Stimulated activated CD8-positive, alpha-beta memory T cell treated with anti-CD3 and anti-CD28 coated beads, Interleukin-4, amount 100 ng/mL, for 4 hours (primary cell): Measurements from ENCODE around the gene FGF10.

Source experiments
- DNase-seq, 2 donors: peaks; one replicate each; pipeline ENCODE4 v3.0.0-alpha.2; 2020; ENCODE audit warnings: low read depth in 2 of 2, low spot score in 1 of 2

The FGF10 gene

DNA sequence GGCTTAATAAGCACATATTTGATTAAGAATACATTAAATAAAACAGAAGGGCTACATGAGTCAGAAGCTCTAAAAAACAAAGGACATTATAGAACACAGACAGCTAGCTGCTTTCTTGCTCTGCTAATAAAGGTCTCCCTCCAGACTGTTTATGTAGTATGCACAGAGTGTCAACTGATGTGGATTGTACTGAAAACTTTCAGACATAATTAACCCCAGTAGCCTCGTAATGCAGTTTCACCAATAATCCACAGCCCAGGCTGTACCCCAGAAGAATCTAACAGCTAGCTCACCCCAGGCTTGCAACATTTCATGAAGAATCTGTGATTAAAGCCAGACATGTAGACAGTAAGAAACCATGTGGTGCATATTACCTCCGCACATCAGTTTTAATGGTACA, 30.8 kb downstream of the FGF10 start:
- no peak for DNase-seq

DNA sequence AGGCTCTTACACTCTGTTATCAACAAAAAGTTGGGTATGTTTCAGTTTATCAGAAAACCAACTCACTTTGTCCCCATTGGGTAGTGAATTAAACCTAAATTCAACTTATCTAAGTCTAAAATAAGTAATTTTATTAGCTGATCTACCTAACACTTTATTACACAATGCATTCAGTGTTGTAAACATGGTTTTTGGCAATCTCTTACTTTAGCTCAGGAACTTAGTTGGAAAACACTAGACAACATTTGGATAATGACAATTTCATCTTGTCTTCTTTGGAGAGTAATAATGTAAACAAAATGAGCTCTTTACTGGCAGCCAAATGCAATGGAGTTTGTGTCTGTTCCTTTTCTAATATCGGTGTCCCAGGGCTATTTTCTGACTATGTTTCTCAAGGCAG, 33.0 kb downstream of the FGF10 start:
- DNase-seq: no peak

DNA sequence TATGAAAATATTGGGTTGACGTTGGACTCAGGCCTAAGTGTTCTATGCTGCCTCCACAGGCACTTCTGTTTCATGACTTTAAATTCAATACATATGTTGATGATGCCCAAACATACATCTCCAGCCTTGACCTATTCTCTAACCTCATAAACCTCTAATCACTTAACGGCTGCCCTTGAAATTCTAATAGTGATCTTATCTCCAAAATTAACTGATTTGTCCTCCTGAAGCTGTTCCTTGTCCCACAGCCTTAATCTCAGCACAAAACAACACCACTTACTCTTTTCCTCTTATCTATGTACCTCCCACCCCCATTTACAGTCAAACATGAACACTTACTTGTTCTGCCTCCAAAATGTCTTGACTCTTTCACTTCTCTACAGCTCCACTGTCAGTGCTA, 43.3 kb downstream of the FGF10 start:
- no peak for DNase-seq

DNA sequence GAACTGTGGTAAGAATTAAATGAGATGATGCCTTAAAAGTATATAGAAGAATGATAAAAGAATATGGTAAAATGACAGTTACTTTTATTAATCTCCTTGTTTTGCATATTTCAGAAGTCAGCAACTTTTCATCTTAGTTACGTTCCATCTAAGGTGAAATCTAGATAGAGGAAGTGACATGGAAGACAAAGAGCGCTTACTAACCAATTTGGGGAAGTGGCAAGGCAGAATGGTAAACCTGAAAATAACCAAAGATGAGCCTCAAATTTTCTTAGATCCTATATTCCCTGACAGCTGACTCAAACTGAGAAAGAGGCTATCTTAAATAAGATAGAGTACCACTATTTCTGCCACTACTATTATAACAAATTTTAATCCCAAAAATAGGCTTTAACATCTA, 52.5 kb downstream of the FGF10 start:
- no peak for DNase-seq

DNA sequence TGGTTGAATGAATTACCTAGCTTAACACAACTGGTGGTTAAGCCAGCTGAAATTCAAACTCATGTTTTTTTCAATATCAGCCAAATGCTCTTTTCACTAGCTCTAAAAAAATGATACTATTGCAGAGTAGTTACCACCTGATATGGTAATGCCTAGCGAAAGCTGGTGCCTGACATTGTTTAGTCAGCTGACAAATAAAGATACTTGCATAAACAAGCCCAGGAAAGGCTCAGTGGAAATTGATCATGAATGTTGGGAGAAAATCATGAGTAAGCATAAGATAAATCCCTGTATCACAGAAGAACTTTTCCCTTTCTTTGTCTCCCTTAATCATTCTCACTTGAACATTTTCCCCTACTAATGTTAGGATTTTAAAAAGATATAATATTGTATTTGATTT, 54.6 kb downstream of the FGF10 start:
- no peak for DNase-seq

DNA sequence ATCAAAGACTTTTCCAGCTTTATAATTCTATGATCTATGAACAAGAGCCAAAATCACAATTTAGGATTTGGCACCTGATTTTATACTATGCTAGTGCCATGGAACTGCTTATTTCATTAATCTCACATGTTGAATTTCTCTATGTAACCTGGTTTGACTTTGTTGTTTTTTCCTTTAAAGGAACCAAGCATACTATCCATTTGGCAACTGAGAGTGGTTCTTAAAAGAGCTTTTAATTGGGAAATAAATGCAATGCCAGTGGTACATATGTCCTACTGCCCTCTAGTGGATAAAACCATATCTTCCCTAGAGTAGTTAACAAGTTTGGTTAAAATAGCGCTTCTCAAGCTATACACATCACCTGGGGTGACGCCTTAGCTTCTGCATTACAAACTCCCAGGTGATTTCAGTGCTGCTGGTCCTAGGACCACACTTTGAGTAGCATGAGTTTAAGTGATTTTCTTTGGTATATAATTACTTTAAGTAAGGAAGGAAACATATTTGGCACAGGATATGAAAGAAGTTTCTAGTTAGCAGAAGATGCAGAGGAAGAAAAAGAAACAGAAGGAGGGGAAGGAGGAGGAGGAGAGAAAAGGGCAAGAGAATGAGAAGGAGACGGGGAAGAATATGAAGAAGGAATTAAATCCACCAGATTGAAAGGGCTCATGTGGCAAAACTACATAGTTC, 56.8 kb downstream of the FGF10 start:
- no peak for DNase-seq

DNA sequence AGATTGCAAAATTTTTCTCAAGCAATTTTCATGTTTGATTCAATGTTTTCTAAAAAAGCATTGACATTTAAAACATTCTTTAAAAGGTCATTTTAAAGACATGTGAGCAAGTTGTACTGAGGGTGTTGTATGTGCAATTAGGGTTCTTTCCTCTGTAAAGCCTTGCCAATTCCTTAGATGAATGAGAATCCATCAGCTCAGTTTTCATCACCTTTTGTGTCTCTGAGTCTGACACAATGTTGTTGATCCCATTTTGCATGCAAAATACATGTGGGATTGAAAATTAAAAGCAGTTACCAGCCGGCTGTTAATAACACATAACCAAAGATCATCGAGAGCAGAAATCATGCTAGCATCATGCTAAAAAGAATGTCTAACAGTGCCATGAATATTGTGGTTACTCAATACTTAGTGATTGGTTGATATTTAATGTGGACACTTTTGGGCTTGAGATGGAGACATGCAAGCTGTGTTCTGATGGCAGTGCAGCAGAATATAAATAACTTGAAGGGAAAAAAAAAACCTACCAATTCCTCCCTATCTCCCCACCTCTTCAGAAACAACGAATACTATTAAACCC, 57.7 kb downstream of the FGF10 start:
- DNase-seq: no peak

DNA sequence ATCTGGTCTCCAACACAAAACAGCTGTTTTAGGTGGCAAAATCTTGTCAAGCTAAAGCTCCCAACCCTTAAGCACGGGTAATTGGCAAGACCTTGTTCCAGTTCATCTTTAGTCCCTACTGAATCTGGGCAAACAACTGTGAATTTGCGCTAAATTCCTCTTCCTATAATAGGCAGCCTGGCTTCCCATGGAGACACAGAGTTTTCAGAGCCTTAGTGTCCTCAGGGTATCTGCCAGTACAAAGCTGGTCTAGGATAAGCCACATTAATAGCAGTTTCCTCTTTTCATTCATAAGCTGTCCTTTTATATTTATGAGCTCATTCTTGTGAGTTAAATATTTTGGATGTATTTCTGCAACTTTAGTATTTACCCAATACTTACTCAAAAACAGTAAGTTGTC, 59.5 kb downstream of the FGF10 start:
- DNase-seq: no peak

DNA sequence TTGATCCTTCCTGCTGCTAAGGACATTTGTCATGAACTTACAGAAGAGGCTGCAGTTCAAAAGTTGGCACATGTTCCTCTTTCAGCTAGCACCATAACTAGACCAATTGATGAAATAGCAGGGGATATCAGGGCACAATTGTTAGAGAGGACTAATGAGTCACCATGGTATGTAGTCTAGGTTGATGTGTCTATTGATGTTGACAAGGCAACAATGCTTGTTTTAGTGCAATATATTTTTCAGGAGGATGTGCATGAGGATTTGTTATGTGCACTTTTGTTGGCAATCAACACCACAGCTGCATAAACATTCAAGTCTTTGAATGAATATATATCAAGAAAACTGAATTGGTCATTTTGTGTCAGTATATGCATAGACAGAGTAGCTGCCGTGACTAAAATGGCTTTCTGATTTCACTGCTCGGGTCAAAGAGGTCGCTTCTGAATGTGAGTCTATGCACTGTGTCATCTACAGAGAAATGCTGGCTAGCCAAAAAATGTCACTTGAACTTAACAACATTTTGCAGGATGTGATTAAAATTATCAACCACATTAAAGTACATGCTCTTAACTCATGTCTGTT, 68.0 kb downstream of the FGF10 start:
- DNase-seq: no peak

DNA sequence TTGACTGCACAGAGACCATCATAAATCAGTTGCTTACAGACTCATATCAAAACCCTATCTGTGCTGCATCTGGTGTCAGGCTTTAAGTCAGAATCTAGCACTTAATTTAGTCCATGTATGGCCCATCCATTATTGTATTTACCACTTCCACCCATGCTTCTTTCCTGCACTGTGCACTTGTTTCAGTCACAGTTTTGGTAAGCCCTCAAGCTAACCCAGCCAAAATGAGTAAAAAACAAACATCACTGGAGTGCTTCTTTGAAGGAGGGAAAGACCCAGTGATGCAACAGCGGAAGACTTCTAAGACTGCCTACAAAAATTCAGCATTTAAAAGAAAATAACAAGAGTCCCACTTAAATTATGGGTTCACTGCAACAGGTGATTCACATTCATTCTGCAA, 69.0 kb downstream of the FGF10 start:
- DNase-seq: no peak

DNA sequence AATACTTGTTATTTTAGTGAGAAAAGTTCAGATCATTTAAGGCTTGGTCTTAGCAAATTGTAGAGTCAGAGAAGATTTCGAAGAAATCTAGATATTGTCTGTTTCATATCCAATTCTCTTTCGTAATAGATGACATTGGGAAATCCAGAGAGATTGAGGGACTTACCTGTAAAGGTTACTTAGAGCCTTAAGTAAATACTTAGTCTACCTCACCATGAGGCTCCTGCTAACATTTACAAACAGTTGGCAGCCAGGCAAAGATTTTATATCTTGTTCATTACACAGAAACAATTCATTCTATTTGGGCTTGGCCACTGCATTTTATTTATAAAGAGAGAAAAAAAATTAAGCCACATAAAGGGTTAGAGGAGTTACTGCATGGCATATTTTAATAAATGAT, 70.3 kb downstream of the FGF10 start:
- DNase-seq: no peak

DNA sequence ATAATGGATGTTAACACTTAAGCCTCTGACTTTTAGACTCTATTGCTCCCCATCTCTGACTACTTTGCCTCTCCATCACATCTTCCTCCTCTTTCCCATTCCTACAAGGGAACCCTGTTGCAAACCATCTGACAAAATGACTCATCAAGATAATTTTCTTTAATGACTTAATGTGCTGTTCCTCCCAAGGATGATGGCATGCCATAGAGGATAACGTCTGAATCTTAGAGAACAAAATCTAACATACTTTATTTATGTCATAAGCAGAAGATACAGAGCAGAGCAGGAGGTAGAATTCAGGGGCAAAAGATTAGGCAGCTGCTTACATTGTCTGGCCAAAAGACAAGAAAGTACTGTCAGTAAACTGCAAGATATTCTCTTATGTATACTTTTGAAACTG, 76.8 kb downstream of the FGF10 start:
- DNase-seq: no peak

DNA sequence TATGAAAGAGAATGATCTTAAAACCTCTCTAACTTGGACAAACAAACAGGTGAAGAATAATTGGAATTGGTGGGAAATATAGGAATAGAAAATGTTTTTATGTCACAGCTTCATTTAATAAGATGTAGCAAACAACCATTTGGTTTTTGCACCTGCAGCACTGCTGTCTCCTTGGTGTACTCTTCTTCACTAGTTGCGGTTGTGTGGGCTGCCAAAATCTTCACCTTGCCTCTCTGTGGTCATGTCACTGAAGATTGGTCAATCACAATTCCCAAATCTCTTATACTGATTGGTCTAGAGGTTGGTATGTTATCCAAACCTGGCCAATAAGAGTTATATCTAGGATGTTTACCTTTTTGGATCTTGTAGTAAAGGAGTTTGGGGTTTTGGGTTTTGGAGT, 88.7 kb downstream of the FGF10 start:
- no peak for DNase-seq

DNA sequence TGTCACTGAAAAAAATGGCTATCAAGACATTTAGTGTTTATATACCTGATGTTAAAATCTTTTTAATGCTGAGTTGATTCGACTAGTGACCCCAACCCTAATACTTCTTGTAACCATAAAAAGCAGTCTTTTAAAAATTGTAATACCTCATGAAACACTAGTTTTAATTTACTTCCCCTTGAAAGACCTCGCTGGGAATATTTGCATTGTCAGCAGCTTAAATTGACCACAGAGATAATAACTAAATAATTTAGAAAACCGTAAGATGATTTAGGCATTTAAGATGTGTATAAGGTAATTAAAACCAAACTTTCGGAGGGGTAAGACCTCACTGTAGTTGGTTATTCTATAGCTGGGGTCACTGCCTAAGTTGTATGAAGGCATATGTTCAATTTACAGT, 89.8 kb downstream of the FGF10 start:
- DNase-seq: no peak

DNA sequence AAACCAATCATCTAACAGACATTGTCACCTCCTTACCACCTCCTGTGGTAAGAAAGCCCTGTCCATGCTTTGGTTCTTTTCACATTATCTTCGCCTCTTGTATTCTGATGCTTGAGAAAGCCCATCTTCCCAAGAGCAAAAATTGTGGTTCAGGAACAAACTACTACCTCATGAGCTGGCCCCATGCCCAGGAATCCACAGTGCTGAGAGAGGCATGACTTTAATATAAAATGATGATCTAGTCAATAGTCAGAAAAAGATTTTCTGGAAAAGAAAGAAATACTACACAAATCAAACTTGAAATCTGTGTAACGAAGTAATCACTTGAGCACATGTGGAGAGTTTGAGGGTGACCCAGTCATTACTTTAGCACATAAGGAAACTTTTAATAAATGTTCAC, 94.7 kb downstream of the FGF10 start:
- DNase-seq: no peak

DNA sequence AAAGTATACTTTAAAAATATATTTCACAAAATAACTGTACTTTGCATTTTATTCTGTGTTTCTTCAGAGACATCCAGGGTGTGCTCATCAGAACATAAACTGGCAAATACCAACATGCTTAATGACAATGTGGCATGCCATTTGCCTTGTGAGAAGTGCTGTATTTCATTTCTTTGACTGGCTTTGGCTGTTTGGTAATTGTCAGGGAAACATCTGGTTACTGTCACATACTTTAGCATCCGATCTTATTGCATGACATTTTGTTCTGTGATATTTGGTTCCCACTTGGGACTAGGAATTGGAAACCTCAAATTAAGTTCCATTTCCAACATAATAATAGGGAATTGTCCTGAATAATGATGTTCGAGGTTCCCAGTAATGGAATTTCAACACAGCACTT, 96.5 kb downstream of the FGF10 start:
- no peak for DNase-seq

DNA sequence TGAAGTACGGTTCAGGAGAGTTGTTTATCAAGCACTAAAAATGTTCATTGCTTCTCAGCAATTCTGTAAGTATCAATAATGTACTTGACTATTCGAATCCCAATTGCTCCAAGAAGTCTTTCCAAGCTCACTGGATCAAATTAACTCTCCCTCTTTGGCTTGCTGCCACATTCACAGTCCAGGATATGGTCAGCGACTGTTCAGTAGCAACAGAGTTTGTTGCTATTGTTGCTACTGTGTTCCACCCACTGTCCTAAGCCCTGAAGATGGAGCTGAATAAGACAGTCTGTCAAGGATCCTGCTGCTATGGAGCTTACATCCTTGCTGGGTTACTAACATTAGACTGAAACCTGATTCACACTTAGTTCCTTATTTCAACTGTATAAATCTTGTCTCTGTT, 110.8 kb downstream of the FGF10 start:
- DNase-seq: no peak

DNA sequence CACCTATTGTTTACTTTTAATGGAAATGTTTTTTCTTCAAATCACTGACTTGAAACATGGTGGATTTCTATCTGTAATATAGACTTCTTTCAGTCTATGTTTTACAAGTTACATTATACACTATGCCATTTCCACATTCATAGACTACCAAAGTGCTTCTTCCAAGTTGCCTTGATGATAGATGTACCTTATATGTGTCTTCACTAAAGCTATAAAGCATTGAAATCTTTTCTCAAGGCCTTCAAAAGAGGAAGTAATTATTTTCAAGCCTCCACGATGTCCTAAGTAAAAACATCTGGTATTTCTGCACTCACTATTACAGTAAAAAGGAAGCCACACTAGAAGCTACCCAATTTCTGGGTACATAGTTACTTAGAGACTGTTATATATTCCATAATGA, 113.3 kb downstream of the FGF10 start:
- DNase-seq: no peak

DNA sequence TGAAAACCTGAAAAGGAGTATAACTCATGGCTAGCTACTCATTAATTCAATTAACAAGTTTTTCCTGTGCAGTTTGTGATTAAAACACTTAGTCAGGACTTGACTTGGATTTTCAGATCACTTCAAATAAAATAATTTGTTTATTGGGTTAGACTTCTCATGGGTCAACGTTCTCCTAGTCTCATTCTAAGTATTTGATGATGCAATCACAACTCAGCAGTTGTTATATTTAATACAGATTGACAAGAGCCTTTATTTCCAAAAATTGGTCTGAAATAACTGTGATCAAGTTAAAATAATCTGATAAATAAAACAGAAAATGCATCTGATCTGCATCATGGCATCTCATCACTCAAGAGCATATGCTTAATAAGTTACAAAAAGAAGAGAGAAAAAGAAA, 113.9 kb downstream of the FGF10 start:
- DNase-seq: no peak

DNA sequence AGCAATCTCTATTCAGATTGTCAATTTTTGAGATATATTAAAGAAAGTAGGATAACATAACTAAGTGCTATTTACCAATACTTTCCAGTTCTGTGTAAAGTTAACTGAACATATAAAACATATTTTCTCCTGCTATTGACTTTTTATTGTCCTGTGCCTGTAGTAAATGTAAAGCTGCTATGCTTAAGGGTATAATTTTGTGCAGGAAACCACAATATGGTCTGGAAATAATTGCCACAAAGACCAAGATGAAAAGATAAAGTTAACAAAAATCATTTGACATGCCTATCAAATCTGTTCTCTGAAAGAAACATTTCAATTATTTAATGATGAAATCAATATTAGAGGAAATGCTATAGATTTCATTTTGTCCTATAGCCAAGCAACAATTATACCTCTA, 121.3 kb downstream of the FGF10 start:
- no peak for DNase-seq

DNA sequence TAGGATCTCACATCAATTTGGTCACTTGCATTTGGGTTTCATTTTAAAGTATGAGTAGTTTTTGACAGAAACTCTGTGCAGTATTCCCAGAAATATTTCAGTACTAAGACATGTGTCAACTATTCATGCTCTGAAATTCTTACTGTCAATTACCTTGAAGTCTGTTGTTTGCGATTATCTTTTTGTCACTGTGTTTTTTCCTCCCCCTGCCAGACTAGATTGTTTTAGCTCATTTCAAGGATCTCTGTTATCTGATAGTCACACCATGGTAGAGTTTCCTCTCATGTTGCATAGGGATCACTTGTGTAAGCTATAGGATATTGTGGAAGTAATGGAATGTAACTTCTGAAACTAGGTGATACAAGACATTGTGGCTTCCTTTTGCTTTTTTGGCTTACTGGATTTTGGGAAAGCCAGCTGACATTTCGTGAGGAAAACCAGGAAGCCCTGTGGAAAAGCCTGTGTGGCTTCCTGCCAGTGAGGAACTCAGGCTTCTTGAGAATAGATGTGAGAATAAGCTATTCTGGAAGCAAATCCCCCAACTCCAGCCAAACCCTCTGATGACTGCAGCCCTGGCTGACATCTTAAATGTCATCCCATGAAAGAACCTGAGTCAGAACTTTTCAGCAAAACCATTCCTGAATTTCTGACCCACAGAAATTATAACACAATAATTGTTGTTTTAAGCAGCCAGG, 122.2 kb downstream of the FGF10 start:
- no peak for DNase-seq

DNA sequence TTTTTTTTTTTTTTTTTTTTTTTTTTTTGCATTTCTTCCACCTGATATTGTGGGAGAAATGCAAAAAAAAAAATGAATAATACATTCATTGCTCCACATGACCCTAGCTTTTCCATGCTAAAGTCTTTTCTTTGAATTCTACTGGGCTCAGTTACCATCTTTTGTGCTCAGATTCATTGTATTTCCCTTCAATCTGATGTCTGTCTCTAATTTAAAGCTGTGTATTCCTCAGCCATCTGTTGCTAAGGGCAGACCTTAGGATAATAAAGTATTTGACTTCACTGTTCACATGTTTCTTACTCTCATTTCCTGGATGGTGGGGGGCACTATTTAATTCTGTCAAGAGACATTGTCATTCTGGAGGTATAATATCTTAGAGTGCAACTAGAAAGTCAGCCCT, 123.5 kb downstream of the FGF10 start:
- no peak for DNase-seq

DNA sequence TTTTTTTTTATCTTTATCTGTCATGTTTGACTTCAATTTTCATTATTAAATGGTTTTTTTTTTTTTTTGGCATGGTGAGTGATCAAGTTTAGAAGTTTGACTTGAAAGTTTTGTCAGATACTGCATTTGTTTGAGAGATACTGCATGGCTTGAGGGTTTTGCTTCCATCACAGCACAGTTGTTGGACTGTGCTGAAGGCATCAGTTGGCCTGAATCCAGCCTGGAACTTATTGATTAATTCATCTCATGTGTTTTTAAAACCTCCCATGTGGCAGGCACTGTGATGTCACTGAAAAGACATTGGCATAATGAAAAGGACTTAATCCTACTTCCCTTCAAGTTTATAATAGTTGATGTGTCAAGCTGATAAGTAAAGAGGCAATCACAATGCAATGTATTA, 128.4 kb downstream of the FGF10 start:
- no peak for DNase-seq
